GM10266 (cell line): ENCODE results near the gene QRICH2.
"Not testable (repeated sequence)": the region's sequence is repeated elsewhere in the genome, so short reads cannot be mapped to it uniquely, and the experiment has no call there.

ENCODE experiments used
- DNase-seq: peaks from one replicate; pipeline ENCODE4 v3.0.0; 2012; ENCODE audit errors: extremely low spot score
- TF ChIP-seq, protein P1 (sequence below): IDR thresholded peaks from 2 replicates; pipeline ENCODE4 v1.5.1; 2012; ENCODE audit warnings: mild to moderate bottlenecking, low read depth; ENCODE audit not compliant: control insufficient read depth, insufficient read depth; ENCODE audit errors: missing control alignments

QRICH2 gene

DNA sequence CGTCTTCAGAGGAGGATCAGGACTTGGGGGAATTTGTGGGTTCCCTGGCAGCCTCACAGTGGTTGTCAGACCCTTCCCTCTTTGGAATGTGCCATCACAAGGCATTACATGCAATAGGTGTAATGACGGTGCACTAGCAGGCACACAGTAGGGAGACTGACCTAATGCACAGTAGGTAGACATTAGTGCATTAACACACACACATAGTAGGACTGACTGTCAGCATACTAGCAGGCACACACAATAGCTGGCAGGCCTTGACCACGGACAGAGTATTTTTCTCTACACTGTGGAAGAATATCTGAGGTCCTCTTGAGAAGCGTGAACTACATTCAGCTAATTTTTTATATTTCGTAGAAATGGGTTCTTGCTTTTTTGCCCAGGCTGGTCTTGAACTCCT is 53.8 kb downstream of the QRICH2 start:
- TF ChIP-seq, protein P1, sequence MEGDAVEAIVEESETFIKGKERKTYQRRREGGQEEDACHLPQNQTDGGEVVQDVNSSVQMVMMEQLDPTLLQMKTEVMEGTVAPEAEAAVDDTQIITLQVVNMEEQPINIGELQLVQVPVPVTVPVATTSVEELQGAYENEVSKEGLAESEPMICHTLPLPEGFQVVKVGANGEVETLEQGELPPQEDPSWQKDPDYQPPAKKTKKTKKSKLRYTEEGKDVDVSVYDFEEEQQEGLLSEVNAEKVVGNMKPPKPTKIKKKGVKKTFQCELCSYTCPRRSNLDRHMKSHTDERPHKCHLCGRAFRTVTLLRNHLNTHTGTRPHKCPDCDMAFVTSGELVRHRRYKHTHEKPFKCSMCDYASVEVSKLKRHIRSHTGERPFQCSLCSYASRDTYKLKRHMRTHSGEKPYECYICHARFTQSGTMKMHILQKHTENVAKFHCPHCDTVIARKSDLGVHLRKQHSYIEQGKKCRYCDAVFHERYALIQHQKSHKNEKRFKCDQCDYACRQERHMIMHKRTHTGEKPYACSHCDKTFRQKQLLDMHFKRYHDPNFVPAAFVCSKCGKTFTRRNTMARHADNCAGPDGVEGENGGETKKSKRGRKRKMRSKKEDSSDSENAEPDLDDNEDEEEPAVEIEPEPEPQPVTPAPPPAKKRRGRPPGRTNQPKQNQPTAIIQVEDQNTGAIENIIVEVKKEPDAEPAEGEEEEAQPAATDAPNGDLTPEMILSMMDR: no peak
- DNase-seq: no peak

DNA sequence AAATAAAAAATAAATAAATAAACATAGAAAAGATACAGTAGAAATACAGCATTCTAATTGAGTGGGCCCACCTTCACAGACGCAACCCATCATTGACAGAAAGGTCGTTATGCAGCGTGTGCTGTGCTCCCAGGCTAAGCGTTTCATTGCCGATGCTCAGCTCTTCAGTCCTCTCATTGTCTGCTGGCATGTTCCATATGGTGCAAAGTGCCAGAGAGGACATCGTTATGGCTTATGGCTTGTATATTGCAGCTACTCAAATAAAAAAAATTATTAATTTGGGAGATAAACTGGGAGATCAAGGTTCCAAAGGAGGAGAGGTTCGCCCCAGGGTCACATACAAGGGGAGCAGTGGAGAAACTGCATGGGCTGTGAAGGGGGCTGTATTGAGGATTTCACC is 54.2 kb downstream of the QRICH2 start:
- TF ChIP-seq, protein P1: no peak
- no peak for DNase-seq

DNA sequence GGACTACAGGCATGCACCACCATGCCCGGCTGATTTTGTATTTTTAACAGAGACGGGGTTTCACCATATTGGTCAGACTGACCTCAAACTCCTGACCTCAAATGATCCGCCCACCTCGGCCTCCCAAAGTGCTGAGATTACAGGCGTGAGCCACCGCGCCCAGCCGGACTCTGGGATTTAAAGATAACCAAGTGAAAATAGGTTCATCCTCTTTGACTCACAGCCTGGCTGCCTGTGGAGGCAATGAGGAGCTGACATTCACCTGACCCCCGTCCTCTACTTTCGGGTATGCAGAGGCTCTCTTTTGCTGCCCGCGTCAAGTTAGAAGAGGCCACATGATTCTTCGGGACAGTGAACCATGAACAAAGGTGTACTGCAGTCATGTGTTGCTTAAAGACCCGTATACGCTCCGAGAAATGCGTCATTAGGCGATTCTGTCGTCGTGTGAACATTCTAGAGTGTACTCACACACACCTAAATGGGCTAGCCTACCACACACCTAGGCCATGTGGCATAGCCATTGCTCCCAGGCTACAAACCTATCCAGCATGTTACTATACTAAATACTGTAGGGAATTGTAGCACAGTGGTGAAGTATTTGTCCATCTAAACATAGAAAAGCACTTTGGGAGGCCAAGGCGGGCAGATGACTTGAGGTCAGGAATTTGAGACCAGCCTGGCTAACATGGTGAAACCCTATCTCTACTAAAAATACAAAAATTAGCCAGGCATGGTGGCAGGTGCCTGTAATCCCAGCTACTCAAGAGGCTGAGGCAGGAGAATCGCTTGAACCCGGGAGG is 54.9 kb downstream of the QRICH2 start:
- not testable (repeated sequence) for DNase-seq

DNA sequence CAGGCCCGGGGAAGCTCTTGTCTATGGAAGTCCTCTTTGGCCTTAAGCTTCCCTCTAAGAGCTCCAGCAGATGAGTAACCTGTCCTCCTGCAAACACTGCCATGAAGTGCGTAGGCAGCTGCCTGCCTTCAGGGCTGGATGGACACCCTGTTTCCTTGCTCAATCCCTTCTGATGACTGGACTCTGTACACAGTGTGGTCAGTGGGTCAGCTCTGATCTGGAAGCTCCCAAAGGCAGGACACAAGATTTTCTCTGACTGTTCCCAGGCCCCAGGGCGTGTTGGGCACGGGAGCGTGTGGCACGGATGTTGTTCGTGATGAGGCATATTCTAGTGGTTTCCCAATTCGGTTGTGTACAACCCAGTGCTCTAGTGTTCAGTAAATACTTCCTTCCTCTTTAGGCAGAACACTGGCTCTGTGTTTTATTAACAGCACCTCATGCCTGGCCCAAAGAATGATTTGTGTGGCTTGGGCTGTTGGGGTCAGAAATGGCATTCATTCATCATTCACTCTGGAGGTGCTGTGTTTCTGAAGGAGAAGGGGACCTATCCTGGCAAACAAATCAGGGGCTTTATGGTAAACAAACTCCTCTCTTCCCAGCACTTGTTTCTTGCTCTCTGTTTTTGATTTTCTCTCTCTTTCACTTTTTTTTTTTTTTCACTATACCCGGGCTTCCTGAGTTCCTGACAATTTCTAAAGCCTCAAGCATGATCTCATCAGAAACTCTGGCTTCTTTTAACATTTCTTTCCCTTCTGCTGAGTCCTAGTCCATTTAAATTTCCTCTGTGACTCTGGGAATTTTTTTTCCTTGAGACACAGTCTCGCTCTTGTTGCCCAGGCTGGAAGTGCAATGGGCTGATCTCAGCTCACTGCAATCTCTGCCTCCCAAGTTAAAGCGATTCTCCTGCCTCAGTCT is 55.8 kb downstream of the QRICH2 start:
- TF ChIP-seq, protein P1: no peak
- DNase-seq: no peak

DNA sequence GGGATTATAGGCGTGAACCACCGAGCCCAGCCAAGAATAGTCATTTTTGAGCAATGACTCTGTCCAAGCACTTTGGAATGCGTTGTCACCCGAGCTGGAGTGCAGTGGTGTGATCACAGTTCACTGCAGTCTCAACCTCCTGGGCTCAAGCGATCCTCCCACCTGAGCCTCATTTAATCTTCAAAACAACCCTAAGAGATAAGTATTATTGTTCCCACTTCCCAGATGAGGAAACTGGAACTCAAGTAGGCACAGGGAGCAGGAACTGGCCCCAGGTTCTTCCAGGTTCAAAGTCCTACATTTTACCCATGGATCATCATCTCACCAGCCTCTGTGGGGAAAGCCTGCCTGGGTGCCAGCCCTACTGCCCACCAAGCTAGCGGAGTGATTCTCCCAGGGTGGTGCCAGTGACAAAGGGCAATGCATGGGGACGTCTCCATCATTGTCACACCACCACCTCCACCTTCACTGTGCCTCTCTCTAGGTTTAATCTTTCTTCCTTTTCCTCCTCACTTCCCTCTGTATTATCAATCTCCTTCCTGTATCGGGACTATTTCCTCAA is 56.5 kb downstream of the QRICH2 start:
- DNase-seq: no peak
- TF ChIP-seq, protein P1: no peak

DNA sequence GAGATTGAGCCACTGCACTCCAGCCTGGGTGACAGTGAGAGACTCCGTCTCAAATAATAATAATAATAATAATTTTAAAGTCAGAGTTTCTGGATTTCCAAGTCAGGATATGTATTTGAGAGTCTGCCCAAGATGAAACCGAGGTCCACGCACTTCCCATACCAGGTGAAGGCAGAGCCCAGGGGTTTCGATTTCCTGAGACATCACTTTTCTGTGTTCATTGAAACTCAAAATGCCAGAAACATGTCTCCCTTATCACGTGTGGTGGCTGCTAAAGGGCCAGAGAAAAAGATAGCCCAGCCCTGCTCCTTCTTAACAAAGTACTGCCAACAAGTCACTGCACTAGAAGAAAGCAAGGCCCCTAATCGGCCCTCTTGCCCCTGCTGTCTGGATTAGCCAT is 57.9 kb downstream of the QRICH2 start:
- TF ChIP-seq, protein P1: no peak
- no peak for DNase-seq

DNA sequence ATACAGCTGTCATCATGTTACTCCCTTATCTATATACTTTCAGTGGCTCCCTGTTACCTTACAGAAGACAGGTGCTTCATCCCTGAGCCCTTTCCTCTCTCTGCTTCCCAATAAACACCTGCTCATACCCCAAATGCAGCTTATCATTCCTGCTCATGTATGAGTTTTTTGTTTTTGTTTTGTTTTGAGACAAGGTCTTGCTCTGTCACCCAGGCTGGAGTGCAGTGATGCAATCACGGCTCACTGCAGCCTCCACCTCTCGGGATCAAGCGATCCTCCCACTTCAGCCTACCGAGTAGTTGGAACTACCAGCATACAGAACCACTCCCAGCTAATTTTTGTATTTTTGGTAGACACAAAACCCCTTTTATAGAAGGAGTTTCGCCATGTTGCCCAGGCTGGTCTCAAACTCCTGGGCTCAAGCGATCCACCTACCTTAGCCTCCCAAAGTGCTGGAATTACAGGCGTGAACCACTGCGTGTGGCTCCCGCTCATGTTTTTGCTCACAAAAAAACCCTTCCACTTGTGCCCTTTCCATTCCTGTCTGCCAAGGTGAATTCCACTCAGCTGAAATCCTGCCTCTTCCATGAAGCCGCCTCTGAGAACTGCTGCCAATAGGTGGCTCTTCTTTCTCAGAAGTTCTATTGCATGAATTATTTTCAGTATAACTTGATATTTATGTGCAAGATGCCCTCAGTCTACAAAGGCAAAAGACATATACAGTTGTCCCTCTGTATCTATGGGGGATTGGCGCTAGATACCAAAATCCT is 59.9 kb downstream of the QRICH2 start:
- TF ChIP-seq, protein P1: no peak
- no peak for DNase-seq
